ENCODE measurements around the gene FLOT1. TPM values are rescaled to one million over a fixed set of nuclear protein-coding genes. Genes with fewer than 3 reads are reported as not detected.
A peak's percentile ranks its signal among the peaks of the same experiment; 100 is the strongest.

Gene FLOT1
- total and polyA plus RNA-seq, 2 of the 13 experiments (the other 11 are each of a cell fraction or from before 2014, with no cell fraction given) = 82.3 to 130 TPM

DNA sequence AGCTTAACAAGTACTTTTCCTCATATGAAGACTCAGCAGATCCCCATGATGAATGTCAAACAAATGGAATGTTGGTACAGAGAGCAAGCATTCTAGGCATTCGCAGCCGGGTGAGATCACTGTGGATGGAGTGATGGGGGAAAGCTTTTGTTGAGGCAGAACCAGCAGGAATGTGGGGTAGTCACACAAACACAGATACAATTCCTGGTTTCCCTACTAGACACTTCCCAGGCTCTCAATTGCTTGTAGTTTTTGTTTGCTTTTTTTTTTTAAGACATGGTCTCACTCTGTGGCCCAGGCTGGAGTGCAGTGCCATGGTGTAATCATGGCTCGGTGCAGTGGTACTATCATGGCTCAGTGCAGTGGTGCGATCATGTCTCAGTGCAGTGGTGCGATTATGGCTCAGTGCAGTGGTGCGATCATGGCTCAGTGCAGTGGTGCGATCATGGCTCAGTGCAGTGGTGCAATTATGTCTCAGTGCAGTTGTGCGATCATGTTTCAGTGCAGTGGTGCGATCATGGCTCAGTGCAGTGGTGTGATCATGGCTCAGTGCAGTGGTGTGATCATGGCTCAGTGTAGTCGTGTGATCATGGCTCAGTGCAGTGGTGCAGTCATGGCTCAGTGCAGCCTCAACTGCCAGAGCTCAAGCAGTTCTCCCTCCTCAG is 17.2 kb upstream of the FLOT1 start (continued):
- TF ChIP-seq, protein P1, sequence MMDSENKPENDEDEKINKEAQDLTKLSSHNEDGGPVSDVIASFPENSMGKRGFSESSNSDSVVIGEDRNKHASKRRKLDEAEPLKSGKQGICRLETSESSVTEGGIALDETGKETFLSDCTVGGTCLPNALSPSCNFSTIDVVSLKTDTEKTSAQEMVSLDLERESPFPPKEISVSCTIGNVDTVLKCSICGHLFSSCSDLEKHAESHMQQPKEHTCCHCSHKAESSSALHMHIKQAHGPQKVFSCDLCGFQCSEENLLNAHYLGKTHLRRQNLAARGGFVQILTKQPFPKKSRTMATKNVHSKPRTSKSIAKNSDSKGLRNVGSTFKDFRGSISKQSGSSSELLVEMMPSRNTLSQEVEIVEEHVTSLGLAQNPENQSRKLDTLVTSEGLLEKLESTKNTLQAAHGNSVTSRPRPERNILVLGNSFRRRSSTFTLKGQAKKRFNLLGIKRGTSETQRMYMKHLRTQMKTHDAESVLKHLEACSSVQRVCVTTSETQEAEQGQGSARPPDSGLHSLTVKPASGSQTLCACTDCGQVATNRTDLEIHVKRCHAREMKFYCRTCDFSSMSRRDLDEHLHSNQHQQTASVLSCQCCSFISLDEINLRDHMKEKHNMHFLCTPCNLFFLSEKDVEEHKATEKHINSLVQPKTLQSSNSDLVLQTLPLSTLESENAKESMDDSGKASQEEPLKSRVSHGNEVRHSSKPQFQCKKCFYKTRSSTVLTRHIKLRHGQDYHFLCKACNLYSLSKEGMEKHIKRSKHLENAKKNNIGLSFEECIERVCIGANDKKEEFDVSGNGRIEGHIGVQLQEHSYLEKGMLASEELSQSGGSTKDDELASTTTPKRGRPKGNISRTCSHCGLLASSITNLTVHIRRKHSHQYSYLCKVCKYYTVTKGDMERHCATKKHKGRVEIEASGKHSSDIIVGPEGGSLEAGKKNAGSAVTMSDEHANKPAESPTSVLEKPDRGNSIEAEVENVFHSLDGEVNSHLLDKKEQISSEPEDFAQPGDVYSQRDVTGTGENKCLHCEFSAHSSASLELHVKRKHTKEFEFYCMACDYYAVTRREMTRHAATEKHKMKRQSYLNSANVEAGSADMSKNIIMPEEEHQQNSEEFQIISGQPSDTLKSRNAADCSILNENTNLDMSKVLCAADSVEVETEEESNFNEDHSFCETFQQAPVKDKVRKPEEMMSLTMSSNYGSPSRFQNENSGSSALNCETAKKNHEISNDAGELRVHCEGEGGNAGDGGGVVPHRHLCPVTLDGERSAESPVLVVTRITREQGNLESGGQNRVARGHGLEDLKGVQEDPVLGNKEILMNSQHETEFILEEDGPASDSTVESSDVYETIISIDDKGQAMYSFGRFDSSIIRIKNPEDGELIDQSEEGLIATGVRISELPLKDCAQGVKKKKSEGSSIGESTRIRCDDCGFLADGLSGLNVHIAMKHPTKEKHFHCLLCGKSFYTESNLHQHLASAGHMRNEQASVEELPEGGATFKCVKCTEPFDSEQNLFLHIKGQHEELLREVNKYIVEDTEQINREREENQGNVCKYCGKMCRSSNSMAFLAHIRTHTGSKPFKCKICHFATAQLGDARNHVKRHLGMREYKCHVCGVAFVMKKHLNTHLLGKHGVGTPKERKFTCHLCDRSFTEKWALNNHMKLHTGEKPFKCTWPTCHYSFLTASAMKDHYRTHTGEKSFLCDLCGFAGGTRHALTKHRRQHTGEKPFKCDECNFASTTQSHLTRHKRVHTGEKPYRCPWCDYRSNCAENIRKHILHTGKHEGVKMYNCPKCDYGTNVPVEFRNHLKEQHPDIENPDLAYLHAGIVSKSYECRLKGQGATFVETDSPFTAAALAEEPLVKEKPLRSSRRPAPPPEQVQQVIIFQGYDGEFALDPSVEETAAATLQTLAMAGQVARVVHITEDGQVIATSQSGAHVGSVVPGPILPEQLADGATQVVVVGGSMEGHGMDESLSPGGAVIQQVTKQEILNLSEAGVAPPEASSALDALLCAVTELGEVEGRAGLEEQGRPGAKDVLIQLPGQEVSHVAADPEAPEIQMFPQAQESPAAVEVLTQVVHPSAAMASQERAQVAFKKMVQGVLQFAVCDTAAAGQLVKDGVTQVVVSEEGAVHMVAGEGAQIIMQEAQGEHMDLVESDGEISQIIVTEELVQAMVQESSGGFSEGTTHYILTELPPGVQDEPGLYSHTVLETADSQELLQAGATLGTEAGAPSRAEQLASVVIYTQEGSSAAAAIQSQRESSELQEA (CRISPR knock-in tag; IDR thresholded peaks at IDR 0.05; ENCODE audit: not compliant biosample characterization) = no peak
- TF ChIP-seq POGZ (CRISPR knock-in tag; IDR thresholded peaks at IDR 0.05) = no peak
- TF ChIP-seq, protein P2, sequence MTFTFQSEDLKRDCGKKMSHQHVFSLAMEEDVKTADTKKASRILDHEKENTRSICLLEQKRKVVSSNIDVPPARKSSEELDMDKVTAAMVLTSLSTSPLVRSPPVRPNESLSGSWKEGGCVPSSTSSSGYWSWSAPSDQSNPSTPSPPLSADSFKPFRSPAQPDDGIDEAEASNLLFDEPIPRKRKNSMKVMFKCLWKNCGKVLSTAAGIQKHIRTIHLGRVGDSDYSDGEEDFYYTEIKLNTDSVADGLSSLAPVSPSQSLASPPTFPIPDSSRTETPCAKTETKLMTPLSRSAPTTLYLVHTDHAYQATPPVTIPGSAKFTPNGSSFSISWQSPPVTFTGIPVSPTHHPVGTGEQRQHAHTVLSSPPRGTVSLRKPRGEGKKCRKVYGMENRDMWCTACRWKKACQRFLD (CRISPR knock-in tag; IDR thresholded peaks at IDR 0.05; ENCODE audit: borderline replicate concordance) = no peak; the same call in 1 of the 2 replicates
- TF ChIP-seq, protein P3, sequence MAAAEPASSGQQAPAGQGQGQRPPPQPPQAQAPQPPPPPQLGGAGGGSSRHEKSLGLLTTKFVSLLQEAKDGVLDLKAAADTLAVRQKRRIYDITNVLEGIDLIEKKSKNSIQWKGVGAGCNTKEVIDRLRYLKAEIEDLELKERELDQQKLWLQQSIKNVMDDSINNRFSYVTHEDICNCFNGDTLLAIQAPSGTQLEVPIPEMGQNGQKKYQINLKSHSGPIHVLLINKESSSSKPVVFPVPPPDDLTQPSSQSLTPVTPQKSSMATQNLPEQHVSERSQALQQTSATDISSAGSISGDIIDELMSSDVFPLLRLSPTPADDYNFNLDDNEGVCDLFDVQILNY (CRISPR knock-in tag; conservative IDR thresholded peaks at IDR 0.05) = no peak
- no peak for TF ChIP-seq ZC3H4 (CRISPR knock-in tag; IDR thresholded peaks at IDR 0.05; ENCODE audit: borderline replicate concordance)
- no peak for TF ChIP-seq ZNF776 (CRISPR knock-in tag; IDR thresholded peaks at IDR 0.05)
- TF ChIP-seq SATB2 (CRISPR knock-in tag; IDR thresholded peaks at IDR 0.05) = no peak
- peak; percentile 78 for TF ChIP-seq SKI (IDR thresholded peaks at IDR 0.05; ENCODE audit: partially characterized antibody)
- peak; percentile 19; the same call in 1 of the 2 replicates for TF ChIP-seq KAT7 (CRISPR knock-in tag; IDR thresholded peaks at IDR 0.05; ENCODE audit: borderline replicate concordance)
- no peak for TF ChIP-seq ZNF484 (CRISPR knock-in tag; IDR thresholded peaks at IDR 0.05; ENCODE audit: borderline replicate concordance, low read depth)
- peak; percentile 81; the same call in 1 of the 2 replicates for TF ChIP-seq SOX5 (CRISPR knock-in tag; IDR thresholded peaks at IDR 0.05; ENCODE audit: borderline replicate concordance)
- TF ChIP-seq SP1 (IDR thresholded peaks at IDR 0.05) = no peak
- TF ChIP-seq SP1 (CRISPR knock-in tag; IDR thresholded peaks at IDR 0.05) = no peak
- TF ChIP-seq SPEN (CRISPR knock-in tag; IDR thresholded peaks at IDR 0.05; ENCODE audit: low read depth) = no peak
- TF ChIP-seq NRL (CRISPR knock-in tag; IDR thresholded peaks at IDR 0.05; ENCODE audit: borderline replicate concordance) = 0 out of 2 replicates have a peak, but pooled peaks have one; percentile 51
- no peak for TF ChIP-seq SRY (CRISPR knock-in tag; IDR thresholded peaks at IDR 0.05)
- TF ChIP-seq ZNF550 (CRISPR knock-in tag; IDR thresholded peaks at IDR 0.05; ENCODE audit: borderline replicate concordance) = no peak
- TF ChIP-seq NCOA1 (CRISPR knock-in tag; IDR thresholded peaks at IDR 0.05) = no peak
- TF ChIP-seq ZMYM4 (CRISPR knock-in tag; IDR thresholded peaks at IDR 0.05) = 0 out of 2 replicates have a peak, but pooled peaks have one; percentile 36
